GM12878 (cell line): ENCODE measurements around the gene ETV6. TPM values are rescaled to one million over a fixed set of nuclear protein-coding genes. Genes with fewer than 3 reads are reported as not detected.

Experiments used
- ATF7 ChIP-seq: fragments of 450-650 bp; IDR thresholded peaks from 2 replicates; pipeline ENCODE4 v1.6.1; 2016; ENCODE audit warnings: low read depth, mild to moderate bottlenecking
- BRCA1 ChIP-seq: IDR thresholded peaks from 2 replicates; pipeline ENCODE4 v1.6.1; 2011; ENCODE audit warnings: low read depth, low read length, improper control_type of control experiment
- CBX5 ChIP-seq: sonication (generic); IDR thresholded peaks from 2 replicates; pipeline ENCODE4 v1.6.1; 2016; ENCODE audit warnings: low read depth, moderate library complexity, mild to moderate bottlenecking, inconsistent platforms
- DPF2 ChIP-seq: fragments of 450-650 bp; IDR thresholded peaks from 2 replicates; pipeline ENCODE4 v1.6.1; 2017; ENCODE audit warnings: mild to moderate bottlenecking
- FOXK2 ChIP-seq: fragments of 450-650 bp; IDR thresholded peaks from 2 replicates; pipeline ENCODE4 v1.6.1; 2017; ENCODE audit warnings: mild to moderate bottlenecking, moderate library complexity
- JUNB ChIP-seq: IDR thresholded peaks from 2 replicates; pipeline ENCODE4 v1.6.1; 2016; ENCODE audit warnings: antibody characterized with exemption, mild to moderate bottlenecking
- NR2C1 ChIP-seq: fragments of 450-650 bp; IDR thresholded peaks from 2 replicates; pipeline ENCODE4 v1.6.1; 2017; ENCODE audit warnings: antibody characterized with exemption, mild to moderate bottlenecking, moderate library complexity
- RAD51 ChIP-seq: fragments of 450-650 bp; IDR thresholded peaks from 2 replicates; pipeline ENCODE4 v1.6.1; 2016; ENCODE audit warnings: moderate library complexity, mild to moderate bottlenecking, inconsistent platforms
- RELA ChIP-seq: fragments of 450-650 bp; IDR thresholded peaks from 2 replicates; pipeline ENCODE4 v1.8.0; 2014; ENCODE audit warnings: borderline replicate concordance; ENCODE audit not compliant: partially characterized antibody
- SMC3 ChIP-seq: IDR thresholded peaks from 2 replicates; pipeline ENCODE4 v1.6.1; 2011; ENCODE audit warnings: low read length, improper control_type of control experiment, borderline replicate concordance
- SREBF1 ChIP-seq: IDR thresholded peaks from 2 replicates; pipeline ENCODE4 v1.6.1; 2012; ENCODE audit warnings: mild to moderate bottlenecking, low read length
- STAT1 ChIP-seq: fragments of 450-650 bp; conservative IDR thresholded peaks from 2 replicates; pipeline ENCODE4 v1.6.1; 2014; ENCODE audit warnings: antibody characterized with exemption, mild to moderate bottlenecking
- STAT3 ChIP-seq: IDR thresholded peaks from 2 replicates; pipeline ENCODE4 v1.6.1; 2011; ENCODE audit warnings: low read depth, low read length, improper control_type of control experiment
- SUPT20H ChIP-seq: IDR thresholded peaks from 2 replicates; pipeline ENCODE4 v1.6.1; 2011; ENCODE audit warnings: low read depth, mild to moderate bottlenecking, low read length, moderate library complexity, borderline replicate concordance; ENCODE audit not compliant: control insufficient read depth
- TCF7 ChIP-seq: IDR thresholded peaks from 2 replicates; pipeline ENCODE4 v1.6.1; 2014; ENCODE audit warnings: antibody characterized with exemption, borderline replicate concordance
- polyA plus RNA-seq, 11 experiments: library from polyadenylated mRNA; depleted of rRNA in 4 of 11; unstranded in 6 of 11; stranded (reverse) in 5 of 11; fragments of >200 nt; fragmentation: Nextera tagmentation in 4 of 11; fragmentation: Illumina TruSeq in 1 of 11; extraction: Ambion mirVana in 4 of 11; extraction: Trizol in 1 of 11; gene quantifications; 1 replicate in 1 of 11; 2 replicates in 10 of 11; pipeline versions ENCODE4 v1.2.1 to v1.2.3, GENCODE V29; 2011 to 2016; ENCODE audit warnings: inconsistent platforms in 2 of 11, missing spikeins in 2 of 11, low read depth in 1 of 11
- total RNA-seq, 4 experiments: library from RNA; depleted of rRNA in 3 of 4; stranded (reverse); fragments of >200 nt in 3 of 4; fragmentation: Illumina TruSeq in 1 of 4; extraction: Trizol in 1 of 4; gene quantifications; 2 replicates each; pipeline versions ENCODE4 v1.2.1 to v1.2.3, GENCODE V29; 2013 to 2021
- TF ChIP-seq, protein P1 (sequence below): fragments of 450-650 bp; formaldehyde crosslinking; IDR thresholded peaks from 2 replicates; pipeline ENCODE4 v1.4.0; 2022; ENCODE audit warnings: mild to moderate bottlenecking, moderate library complexity
- TF ChIP-seq, protein P2 (sequence below): IDR thresholded peaks from 2 replicates; pipeline ENCODE4 v1.6.1; 2012; ENCODE audit warnings: low read length, inconsistent platforms
- TF ChIP-seq, protein P3 (sequence below): fragments of 450-650 bp; IDR thresholded peaks from 2 replicates; pipeline ENCODE4 v1.6.1; 2014; ENCODE audit warnings: mild to moderate bottlenecking
- TF ChIP-seq, protein P4 (sequence below): IDR thresholded peaks from 2 replicates; pipeline ENCODE4 v1.6.1; 2011; ENCODE audit warnings: borderline replicate concordance, low read depth, mild to moderate bottlenecking, moderate library complexity, low read length; ENCODE audit not compliant: insufficient read depth, poor library complexity, severe bottlenecking
- TF ChIP-seq, protein P5 (sequence below): fragments of 450-650 bp; IDR thresholded peaks from 2 replicates; pipeline ENCODE4 v1.6.1; 2017; ENCODE audit warnings: mild to moderate bottlenecking, moderate library complexity

ETV6 gene
- total and polyA plus RNA-seq, 10 of the 15 experiments (the other 5 are each of a cell fraction or from before 2014, with no cell fraction given) = 6.6 to 74.8 (median 24.6) TPM

DNA sequence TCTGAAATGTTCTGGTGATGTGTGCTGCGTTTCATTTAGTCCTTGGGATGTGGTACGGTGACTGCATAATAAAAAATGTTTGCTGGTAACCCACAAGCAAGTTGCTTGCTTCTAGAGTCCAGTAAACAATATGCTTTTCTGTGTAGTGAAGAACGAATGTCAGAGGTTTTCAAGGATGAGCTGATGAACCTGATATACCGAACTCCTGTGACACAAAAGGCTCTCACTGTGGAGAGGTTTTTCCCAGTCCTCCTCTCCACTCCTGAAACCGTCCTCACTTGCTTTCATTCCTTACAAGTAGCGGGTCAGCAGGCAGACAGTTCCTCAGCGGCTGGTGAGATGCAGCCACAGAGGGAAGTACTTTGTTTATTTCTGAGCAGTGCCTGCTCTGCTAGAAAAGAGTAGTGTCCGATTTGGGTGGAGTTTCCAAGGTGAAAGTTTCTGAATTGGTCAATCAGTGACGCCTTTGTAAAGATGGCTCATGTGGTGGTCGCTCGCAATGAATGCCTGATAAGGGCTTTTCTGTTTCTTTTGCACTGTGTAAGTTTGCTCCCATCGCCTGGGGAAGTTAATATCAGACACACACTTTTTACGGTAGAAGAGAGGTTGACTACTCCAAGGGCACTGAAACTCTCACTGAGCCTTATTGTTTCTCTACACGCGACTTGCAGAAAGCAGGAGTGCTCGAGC is 3.0 kb downstream of the ETV6 start (continued):
- TF ChIP-seq, protein P1, sequence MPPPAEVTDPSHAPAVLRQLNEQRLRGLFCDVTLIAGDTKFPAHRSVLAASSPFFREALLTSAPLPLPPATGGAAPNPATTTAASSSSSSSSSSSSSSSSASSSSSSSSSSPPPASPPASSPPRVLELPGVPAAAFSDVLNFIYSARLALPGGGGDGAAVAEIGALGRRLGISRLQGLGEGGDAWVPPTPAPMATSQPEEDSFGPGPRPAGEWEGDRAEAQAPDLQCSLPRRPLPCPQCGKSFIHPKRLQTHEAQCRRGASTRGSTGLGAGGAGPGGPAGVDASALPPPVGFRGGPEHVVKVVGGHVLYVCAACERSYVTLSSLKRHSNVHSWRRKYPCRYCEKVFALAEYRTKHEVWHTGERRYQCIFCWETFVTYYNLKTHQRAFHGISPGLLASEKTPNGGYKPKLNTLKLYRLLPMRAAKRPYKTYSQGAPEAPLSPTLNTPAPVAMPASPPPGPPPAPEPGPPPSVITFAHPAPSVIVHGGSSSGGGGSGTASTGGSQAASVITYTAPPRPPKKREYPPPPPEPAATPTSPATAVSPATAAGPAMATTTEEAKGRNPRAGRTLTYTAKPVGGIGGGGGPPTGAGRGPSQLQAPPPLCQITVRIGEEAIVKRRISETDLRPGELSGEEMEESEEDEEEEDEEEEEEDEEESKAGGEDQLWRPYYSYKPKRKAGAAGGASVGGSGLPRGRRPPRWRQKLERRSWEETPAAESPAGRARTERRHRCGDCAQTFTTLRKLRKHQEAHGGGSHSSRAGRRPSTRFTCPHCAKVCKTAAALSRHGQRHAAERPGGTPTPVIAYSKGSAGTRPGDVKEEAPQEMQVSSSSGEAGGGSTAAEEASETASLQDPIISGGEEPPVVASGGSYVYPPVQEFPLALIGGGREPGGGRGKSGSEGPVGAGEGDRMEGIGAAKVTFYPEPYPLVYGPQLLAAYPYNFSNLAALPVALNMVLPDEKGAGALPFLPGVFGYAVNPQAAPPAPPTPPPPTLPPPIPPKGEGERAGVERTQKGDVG (CRISPR knock-in tag) = no peak
- TF ChIP-seq, protein P2, sequence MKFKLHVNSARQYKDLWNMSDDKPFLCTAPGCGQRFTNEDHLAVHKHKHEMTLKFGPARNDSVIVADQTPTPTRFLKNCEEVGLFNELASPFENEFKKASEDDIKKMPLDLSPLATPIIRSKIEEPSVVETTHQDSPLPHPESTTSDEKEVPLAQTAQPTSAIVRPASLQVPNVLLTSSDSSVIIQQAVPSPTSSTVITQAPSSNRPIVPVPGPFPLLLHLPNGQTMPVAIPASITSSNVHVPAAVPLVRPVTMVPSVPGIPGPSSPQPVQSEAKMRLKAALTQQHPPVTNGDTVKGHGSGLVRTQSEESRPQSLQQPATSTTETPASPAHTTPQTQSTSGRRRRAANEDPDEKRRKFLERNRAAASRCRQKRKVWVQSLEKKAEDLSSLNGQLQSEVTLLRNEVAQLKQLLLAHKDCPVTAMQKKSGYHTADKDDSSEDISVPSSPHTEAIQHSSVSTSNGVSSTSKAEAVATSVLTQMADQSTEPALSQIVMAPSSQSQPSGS = 0 out of 2 replicates have a peak, but pooled peaks have one; percentile 9
- no peak for TF ChIP-seq FOXK2
- no peak for TF ChIP-seq SUPT20H
- TF ChIP-seq, protein P3, sequence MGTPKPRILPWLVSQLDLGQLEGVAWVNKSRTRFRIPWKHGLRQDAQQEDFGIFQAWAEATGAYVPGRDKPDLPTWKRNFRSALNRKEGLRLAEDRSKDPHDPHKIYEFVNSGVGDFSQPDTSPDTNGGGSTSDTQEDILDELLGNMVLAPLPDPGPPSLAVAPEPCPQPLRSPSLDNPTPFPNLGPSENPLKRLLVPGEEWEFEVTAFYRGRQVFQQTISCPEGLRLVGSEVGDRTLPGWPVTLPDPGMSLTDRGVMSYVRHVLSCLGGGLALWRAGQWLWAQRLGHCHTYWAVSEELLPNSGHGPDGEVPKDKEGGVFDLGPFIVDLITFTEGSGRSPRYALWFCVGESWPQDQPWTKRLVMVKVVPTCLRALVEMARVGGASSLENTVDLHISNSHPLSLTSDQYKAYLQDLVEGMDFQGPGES = no peak
- no peak for TF ChIP-seq CBX5
- TF ChIP-seq JUNB = no peak; the same call in 1 of the 2 replicates
- no peak for TF ChIP-seq STAT1
- no peak for TF ChIP-seq DPF2
- TF ChIP-seq ATF7 = peak; percentile 26; the same call in 1 of the 2 replicates
- no peak for TF ChIP-seq BRCA1
- no peak for TF ChIP-seq STAT3
- TF ChIP-seq SREBF1 = no peak
- no peak for TF ChIP-seq NR2C1
- no peak for TF ChIP-seq RAD51
- no peak for TF ChIP-seq TCF7
- peak; percentile 9 for TF ChIP-seq RELA
- TF ChIP-seq, protein P4, sequence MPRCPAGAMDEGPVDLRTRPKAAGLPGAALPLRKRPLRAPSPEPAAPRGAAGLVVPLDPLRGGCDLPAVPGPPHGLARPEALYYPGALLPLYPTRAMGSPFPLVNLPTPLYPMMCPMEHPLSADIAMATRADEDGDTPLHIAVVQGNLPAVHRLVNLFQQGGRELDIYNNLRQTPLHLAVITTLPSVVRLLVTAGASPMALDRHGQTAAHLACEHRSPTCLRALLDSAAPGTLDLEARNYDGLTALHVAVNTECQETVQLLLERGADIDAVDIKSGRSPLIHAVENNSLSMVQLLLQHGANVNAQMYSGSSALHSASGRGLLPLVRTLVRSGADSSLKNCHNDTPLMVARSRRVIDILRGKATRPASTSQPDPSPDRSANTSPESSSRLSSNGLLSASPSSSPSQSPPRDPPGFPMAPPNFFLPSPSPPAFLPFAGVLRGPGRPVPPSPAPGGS = no peak
- peak; percentile 7; the same call in 1 of the 2 replicates for TF ChIP-seq SMC3
- TF ChIP-seq, protein P5, sequence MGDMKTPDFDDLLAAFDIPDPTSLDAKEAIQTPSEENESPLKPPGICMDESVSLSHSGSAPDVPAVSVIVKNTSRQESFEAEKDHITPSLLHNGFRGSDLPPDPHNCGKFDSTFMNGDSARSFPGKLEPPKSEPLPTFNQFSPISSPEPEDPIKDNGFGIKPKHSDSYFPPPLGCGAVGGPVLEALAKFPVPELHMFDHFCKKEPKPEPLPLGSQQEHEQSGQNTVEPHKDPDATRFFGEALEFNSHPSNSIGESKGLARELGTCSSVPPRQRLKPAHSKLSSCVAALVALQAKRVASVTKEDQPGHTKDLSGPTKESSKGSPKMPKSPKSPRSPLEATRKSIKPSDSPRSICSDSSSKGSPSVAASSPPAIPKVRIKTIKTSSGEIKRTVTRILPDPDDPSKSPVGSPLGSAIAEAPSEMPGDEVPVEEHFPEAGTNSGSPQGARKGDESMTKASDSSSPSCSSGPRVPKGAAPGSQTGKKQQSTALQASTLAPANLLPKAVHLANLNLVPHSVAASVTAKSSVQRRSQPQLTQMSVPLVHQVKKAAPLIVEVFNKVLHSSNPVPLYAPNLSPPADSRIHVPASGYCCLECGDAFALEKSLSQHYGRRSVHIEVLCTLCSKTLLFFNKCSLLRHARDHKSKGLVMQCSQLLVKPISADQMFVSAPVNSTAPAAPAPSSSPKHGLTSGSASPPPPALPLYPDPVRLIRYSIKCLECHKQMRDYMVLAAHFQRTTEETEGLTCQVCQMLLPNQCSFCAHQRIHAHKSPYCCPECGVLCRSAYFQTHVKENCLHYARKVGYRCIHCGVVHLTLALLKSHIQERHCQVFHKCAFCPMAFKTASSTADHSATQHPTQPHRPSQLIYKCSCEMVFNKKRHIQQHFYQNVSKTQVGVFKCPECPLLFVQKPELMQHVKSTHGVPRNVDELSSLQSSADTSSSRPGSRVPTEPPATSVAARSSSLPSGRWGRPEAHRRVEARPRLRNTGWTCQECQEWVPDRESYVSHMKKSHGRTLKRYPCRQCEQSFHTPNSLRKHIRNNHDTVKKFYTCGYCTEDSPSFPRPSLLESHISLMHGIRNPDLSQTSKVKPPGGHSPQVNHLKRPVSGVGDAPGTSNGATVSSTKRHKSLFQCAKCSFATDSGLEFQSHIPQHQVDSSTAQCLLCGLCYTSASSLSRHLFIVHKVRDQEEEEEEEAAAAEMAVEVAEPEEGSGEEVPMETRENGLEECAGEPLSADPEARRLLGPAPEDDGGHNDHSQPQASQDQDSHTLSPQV = no peak
